GM19023 (cell line): ENCODE results near the gene CCDC183.
"Not testable (repeated sequence)": the region's sequence is repeated elsewhere in the genome, so short reads cannot be mapped to it uniquely, and the experiment has no call there.

ENCODE experiments used
- ATAC-seq: cut with Tn5 transposase; IDR thresholded peaks from one replicate; pipeline ENCODE4 v1.9.1; 2021; ENCODE audit warnings: mild to moderate bottlenecking, moderate library complexity; ENCODE audit not compliant: unreplicated experiment

Gene CCDC183

GRCh38 chr9:136796238-136796774 is at the start of gene CCDC183:
Gene CCDC183 (plus strand): TSS chr9:136796338. CDS start chr9:136796398, 60 bp downstream.
- no peak for ATAC-seq

- no peak for ATAC-seq
Observed at GRCh38 chr9:136746621-136747020, 49.5 kb upstream of the CCDC183 start.

GRCh38 chr9:136747161-136748060 is 48.7 kb upstream of the CCDC183 start:
- no peak for ATAC-seq

- ATAC-seq, result no peak
Observed at GRCh38 chr9:136748201-136748600, 47.9 kb upstream of the CCDC183 start, which contains the start of gene LCN6. Gene LCN6 (minus strand): TSS chr9:136748525. CDS start chr9:136748483, 42 bp downstream.

- ATAC-seq, result no peak
Observed at GRCh38 chr9:136748666-136749611, 47.2 kb upstream of the CCDC183 start.

GRCh38 chr9:136750526-136750925 is 45.6 kb upstream of the CCDC183 start:
- no peak for ATAC-seq

GRCh38 chr9:136751244-136751643 is 44.9 kb upstream of the CCDC183 start:
- ATAC-seq, result no peak

GRCh38 chr9:136751814-136752213 is 44.3 kb upstream of the CCDC183 start:
- ATAC-seq, result no peak

- no peak for ATAC-seq
Observed at GRCh38 chr9:136753371-136754058, 42.6 kb upstream of the CCDC183 start.

GRCh38 chr9:136754059-136754572 is 42.0 kb upstream of the CCDC183 start:
- no peak for ATAC-seq

- ATAC-seq, result no peak
Observed at GRCh38 chr9:136754626-136755301, 41.4 kb upstream of the CCDC183 start.

GRCh38 chr9:136755302-136756133 is 40.6 kb upstream of the CCDC183 start:
- ATAC-seq, result not testable (repeated sequence)

GRCh38 chr9:136756134-136756438 is 40.1 kb upstream of the CCDC183 start:
- ATAC-seq, result no peak

- ATAC-seq, result no peak
Observed at GRCh38 chr9:136756836-136757235, 39.3 kb upstream of the CCDC183 start.

GRCh38 chr9:136757328-136757727 is 38.8 kb upstream of the CCDC183 start:
- ATAC-seq, result no peak

GRCh38 chr9:136757751-136758140 is 38.4 kb upstream of the CCDC183 start:
- ATAC-seq, result no peak

GRCh38 chr9:136759001-136759400 is 37.1 kb upstream of the CCDC183 start:
- ATAC-seq, result no peak

GRCh38 chr9:136759436-136760325 is 36.5 kb upstream of the CCDC183 start:
- no peak for ATAC-seq
